Globus pallidus (tissue), 1 donor: ENCODE data around the gene IQCM.

Experiments
- DNase-seq: peaks from one replicate; pipeline ENCODE4 v3.0.0-alpha.2; 2015; ENCODE audit warnings: low spot score

Gene IQCM

GRCh38 chr4:149768477-149768876 lies 47.2 kb downstream of the IQCM start:
- DNase-seq: no peak

GRCh38 chr4:149766135-149766534 lies 49.5 kb downstream of the IQCM start:
- DNase-seq: no peak

DNA sequence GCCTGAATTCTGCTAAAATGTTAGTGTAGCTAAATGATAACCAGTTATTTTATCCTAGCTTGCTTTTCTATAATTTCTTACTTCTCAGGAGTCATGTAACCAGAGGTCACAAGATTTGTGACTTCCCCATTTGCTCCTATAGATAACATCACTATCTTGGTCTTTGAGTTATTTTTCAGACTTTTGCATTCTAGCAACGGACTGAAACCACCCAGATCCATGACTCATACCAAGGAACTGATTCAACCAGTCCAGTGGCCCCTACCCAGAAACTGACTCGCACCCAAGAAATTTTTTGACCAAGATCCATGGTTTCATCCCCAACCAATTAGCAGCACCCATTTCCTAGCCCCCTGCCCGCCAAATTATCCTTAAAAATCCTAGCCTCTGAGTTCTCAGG lies 50.0 kb downstream of the IQCM start:
- DNase-seq: no peak

DNA sequence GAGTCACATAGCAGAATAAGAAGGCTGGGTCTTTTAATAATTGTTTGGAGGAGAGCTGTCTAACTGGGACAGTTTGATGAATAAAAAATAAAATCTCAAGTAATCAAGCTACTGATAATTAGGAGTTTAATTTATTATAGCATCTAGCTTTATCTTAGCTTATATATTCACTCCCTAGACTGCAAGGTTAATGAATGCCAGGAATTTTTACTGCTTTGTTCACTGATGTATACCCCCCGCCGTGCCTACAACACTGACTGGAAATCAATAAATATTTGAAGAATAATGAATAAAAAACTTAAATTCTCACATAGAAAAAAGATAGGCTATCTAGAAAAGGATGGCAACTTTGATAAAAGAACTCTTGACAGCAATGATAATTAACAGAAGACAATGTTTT lies 59.7 kb downstream of the IQCM start:
- no peak for DNase-seq

- no peak for DNase-seq
These were observed 61.1 kb downstream of the IQCM start for GRCh38 chr4:149754526-149754925.

DNA sequence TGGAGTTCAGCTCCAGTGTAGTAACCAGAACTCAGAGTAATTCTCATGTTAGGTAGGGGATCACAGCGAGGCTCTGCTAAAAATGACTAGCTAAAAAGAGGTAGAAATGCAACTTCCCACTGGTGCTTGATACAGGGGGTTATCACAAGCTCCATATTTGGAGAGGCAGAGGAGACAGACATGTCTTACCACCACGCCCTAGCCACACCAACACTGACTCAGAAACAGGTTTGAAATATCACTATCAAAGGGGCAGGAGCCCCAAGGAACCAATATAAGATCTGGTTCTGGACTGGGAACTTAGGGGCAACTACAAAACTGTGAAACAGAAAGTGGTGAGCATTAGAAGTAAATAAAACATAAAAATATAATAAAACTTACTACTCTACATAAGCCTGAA lies 62.9 kb downstream of the IQCM start:
- DNase-seq: no peak

GRCh38 chr4:149751174-149751573 lies 64.5 kb downstream of the IQCM start:
- no peak for DNase-seq

GRCh38 chr4:149749784-149750183 lies 65.9 kb downstream of the IQCM start:
- no peak for DNase-seq

- no peak for DNase-seq
These were observed 68.0 kb downstream of the IQCM start for GRCh38 chr4:149747646-149748045.

GRCh38 chr4:149746276-149746675 lies 69.4 kb downstream of the IQCM start:
- no peak for DNase-seq

GRCh38 chr4:149741186-149741831 lies 74.3 kb downstream of the IQCM start:
- DNase-seq: no peak

GRCh38 chr4:149738156-149738555 lies 77.5 kb downstream of the IQCM start:
- DNase-seq: no peak

- no peak for DNase-seq
These were observed 79.8 kb downstream of the IQCM start for GRCh38 chr4:149735796-149736195.

GRCh38 chr4:149728444-149728843 lies 87.2 kb downstream of the IQCM start:
- DNase-seq: no peak

- no peak for DNase-seq
These were observed 88.0 kb downstream of the IQCM start for GRCh38 chr4:149727663-149728062.

DNA sequence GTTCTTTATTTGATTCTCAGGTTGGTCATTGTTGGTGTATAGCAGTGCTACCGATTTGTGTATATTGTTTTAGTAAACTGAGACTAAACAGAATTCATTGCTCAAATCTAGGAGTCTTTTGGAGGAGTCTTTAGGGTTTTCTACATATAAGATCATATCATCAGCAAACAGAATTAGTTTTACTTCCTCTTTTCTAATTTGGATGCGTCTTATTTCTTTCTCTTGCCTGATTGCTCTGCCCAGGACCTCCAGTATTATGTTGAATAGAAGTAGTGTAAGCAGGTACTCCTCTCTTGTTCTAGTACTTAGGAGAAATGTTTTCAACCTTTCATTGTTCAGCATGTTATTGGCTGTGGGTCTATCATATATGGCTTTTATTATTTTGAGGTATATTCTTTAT lies 92.6 kb downstream of the IQCM start:
- no peak for DNase-seq

- DNase-seq: no peak
These were observed 95.8 kb downstream of the IQCM start for GRCh38 chr4:149719806-149720205.

- DNase-seq: no peak
These were observed 96.3 kb downstream of the IQCM start for GRCh38 chr4:149719357-149719756.

GRCh38 chr4:149718500-149718899 lies 97.1 kb downstream of the IQCM start:
- no peak for DNase-seq

- DNase-seq: no peak
These were observed 98.9 kb downstream of the IQCM start for GRCh38 chr4:149716728-149717127.

- DNase-seq: no peak
These were observed 99.6 kb downstream of the IQCM start for GRCh38 chr4:149715822-149716585.

DNA sequence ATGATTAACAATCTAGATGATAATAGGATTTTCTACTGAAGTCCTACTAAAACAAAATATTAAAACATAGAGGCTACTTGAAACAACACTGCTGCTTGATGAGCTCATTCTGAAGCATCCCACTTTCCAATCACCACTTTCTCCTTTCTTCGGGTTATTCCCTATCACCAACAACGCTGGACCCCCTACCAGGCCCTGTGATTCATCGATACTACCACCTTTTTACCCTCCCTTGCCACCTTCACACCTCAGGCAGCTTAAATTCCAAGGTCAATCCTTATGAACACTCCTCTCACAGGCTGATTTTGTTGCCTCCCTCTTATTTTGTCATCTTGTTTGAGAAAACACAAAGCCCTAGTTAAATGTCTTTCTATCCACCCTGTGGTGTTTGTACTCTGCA lies 102.6 kb downstream of the IQCM start:
- DNase-seq: no peak

DNA sequence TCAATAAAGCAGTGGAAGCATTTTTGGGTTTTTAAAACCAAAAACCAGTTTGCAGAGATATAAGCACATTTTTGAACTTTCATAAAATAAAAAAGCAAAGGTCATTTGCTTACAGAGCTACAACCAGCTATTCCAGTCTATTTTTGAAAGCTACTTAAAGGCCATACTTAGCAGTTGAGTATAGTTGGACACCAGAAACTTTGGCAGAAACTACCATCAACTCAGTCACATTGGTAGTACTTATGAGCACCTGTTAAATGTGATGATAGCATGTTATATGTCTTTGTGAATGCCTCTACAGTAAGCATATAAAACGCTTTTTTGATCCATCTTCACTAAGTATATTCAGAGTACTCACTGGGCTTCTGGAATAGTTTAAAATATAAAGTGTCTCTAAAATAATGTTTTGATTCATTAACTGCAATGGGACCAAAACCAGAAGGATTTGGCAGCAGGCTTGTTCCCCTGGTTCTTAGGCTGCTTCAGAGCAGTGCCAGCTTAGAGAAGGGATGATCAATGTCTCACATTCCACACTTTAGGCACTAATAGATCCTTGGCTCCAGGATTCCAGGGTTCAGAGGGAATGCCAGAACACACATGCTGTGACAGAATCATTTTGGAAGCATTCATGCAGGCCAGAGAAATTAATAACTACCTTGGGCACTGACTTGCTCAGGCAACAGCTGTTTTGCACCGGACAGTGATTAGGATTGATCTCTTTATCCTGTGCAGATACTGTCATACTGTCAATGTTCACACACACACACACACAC lies 103.9 kb downstream of the IQCM start:
- DNase-seq: no peak
